AG04450 (cell line): ENCODE data around the gene C21orf58. TPM values are rescaled to one million over a fixed set of nuclear protein-coding genes. Genes with fewer than 3 reads are reported as not detected.

Experiments
- CTCF ChIA-PET: fragments of 300-600, 350-600 bp; formaldehyde crosslinking; extraction: SDS; loops from one replicate; lab custom pipeline; 2022; ENCODE audit warnings: antibody characterized with exemption, inconsistent platforms; lab: Charles Lee
- POLR2A ChIA-PET: fragments of 350-600 bp; formaldehyde crosslinking; extraction: SDS; loops from one replicate; lab custom pipeline; 2021; ENCODE audit warnings: antibody characterized with exemption, inconsistent platforms; lab: Yijun Ruan, JAX
- DNase-seq: peaks from one replicate; pipeline ENCODE4 v3.0.0-alpha.2; 2011; ENCODE audit warnings: low read depth, low spot score
- H3K27ac ChIP-seq: one replicate; pipeline ENCODE4 v1.5.1; 2012; ENCODE audit warnings: low read depth, low read length, control low read depth
- H3K27me3 ChIP-seq: one replicate; pipeline ENCODE4 v1.6.0; 2012; ENCODE audit warnings: low read length; ENCODE audit not compliant: control insufficient read depth, insufficient read depth
- H3K4me3 ChIP-seq: 2 replicates; pipeline ENCODE4 v1.5.1; 2011; ENCODE audit warnings: mild to moderate bottlenecking, low read depth, low read length, control low read depth
- H3K9me3 ChIP-seq: 2 replicates; pipeline ENCODE4 v1.5.1; 2012; ENCODE audit warnings: low read length; ENCODE audit not compliant: control insufficient read depth, insufficient read depth
- polyA plus RNA-seq: library from polyadenylated mRNA; depleted of rRNA; stranded (reverse); fragments of >200 nt; gene quantifications from 2 replicates; pipeline ENCODE4 v1.2.3, GENCODE V29; 2011; rRNA removed
- TF ChIP-seq, protein P1 (sequence below): IDR thresholded peaks from 2 replicates; pipeline ENCODE4 v1.5.1; 2011; ENCODE audit warnings: low read depth, low read length, control low read depth, inconsistent platforms

The C21orf58 gene
- polyA plus RNA-seq, 1 experiment: 1.2 TPM

DNA sequence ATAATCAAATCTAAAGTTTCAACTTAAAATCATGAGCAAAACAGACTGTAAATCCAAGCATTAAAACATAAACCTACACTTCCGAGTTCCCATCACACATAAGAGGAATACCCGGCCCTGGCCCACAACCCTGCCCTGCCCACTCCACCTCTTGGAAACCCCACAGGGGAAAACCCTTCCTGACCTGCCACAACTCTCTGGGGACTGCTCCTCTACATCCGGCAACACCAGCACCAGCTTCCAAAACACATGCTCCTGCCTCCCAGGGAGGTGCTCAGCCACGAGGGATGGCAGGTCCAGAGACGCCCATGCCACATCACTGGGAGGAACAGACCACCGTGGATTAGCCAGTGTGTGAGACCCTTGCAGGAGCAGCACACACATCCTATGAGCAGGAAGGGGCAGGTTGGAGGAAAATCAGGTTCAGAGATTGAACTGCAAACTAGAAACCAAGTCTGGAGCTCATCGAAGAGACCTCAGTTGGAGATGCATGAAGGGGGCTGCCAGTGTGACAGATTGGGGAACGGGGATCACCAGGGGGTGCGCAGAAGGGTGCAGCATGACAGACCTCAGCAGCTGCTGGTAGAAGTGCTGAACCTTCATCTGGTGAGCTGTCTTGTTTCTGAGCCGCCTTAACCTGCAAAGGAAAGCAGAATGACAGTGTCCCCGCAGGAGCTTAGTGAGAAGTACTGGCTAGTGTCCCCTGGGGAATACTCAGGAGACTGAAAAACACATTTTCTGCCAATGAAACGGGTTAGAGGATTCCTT is 69.3 kb downstream of the C21orf58 start:
- no peak overlapping the region for H3K4me3 ChIP-seq
- ChIA-PET CTCF (interaction anchor here (1.6 kb wide), 1 partner anchor 101 kb away, joined by 5 read pairs; no protein-coding TSS in a partner anchor), POLR2A (no interaction called here)
- no peaks in the 10 kb centered on the region for H3K27me3 ChIP-seq
- TF ChIP-seq, protein P1, sequence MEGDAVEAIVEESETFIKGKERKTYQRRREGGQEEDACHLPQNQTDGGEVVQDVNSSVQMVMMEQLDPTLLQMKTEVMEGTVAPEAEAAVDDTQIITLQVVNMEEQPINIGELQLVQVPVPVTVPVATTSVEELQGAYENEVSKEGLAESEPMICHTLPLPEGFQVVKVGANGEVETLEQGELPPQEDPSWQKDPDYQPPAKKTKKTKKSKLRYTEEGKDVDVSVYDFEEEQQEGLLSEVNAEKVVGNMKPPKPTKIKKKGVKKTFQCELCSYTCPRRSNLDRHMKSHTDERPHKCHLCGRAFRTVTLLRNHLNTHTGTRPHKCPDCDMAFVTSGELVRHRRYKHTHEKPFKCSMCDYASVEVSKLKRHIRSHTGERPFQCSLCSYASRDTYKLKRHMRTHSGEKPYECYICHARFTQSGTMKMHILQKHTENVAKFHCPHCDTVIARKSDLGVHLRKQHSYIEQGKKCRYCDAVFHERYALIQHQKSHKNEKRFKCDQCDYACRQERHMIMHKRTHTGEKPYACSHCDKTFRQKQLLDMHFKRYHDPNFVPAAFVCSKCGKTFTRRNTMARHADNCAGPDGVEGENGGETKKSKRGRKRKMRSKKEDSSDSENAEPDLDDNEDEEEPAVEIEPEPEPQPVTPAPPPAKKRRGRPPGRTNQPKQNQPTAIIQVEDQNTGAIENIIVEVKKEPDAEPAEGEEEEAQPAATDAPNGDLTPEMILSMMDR: no peak
- DNase-seq: no peak
- H3K9me3 ChIP-seq: no peaks in the 10 kb centered on the region
- H3K27ac ChIP-seq: no peak overlapping the region

DNA sequence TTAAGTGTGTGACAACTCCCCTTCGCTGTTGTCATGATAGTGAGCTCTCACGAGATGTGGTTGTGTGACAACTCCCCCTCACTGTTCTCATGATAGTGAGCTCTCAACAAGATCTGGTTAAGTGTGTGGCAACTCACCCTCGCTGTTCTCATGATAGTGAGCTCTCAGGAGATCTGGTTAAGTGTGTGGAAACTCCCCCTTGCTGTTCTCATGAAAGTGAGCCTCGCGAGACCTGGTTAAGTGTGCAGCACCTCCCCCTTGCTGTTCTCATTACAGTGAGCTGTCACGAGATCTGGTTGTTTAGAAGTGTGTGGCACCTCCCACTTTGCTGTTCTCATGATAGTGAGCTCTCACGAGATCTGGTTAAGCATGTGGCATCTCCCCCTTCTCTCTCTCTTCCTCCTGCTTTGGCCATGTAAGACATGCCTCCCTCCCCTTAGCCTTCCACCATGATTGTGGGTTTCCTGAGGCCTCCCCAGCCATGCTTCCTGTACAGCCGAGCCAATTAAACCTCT is 70.0 kb downstream of the C21orf58 start:
- Histone ChIP-seq H3K27me3 (no peaks in the 10 kb centered on the region), H3K4me3 (no peak overlapping the region), H3K27ac (no peak overlapping the region), H3K9me3 (no peaks in the 10 kb centered on the region)
- TF ChIP-seq, protein P1: no peak
- POLR2A ChIA-PET: no interaction called here
- no peak for DNase-seq
- CTCF ChIA-PET: interaction anchor here (1.6 kb wide), 2 partner anchors 101 to 110 kb away, joined by 5 to 8 read pairs; no protein-coding TSS in a partner anchor

DNA sequence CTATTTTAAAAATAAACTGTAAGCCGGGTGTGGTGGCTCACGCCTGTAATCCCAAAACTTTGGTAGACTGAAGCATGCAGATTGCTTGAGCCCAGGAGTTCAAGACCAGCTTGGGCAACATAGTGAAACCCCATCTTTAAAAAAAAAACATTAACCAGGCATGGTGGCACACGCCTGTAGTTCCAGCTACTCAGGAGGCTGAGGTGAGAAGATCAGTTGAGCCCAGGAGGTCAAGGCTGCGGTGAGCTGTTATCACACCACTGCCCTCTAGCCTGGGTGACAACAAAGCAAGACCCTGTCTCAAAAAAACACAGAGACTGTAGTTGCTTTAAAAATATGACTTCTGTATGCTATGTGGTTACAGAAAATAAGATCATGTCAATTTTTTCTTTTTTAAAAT is 70.8 kb downstream of the C21orf58 start:
- TF ChIP-seq, protein P1: no peak
- H3K27ac ChIP-seq: no peak overlapping the region
- H3K9me3 ChIP-seq: no peaks in the 10 kb centered on the region
- ChIA-PET POLR2A (no interaction called here), CTCF (interaction anchor here (1.6 kb wide), 1 partner anchor 109 kb away, joined by 8 read pairs; no protein-coding TSS in a partner anchor)
- no peaks in the 10 kb centered on the region for H3K27me3 ChIP-seq
- H3K4me3 ChIP-seq: no peak overlapping the region
- DNase-seq: no peak

Other genes with a start within 250 kb of the C21orf58 start
- gene COL6A2, start 225.8 kb downstream of the C21orf58 start, polyA plus RNA-seq: 454 and 676 TPM in 2 replicates
- gene FTCD, start 168.3 kb downstream of the C21orf58 start, polyA plus RNA-seq: not detected in 2 replicates
- gene SPATC1L, start 139.4 kb downstream of the C21orf58 start, polyA plus RNA-seq: 1.6 and 2.9 TPM in 2 replicates
- gene LSS, start 95.1 kb downstream of the C21orf58 start, polyA plus RNA-seq: 49.0 and 62.8 TPM in 2 replicates
- gene MCM3AP, start 38.3 kb downstream of the C21orf58 start, polyA plus RNA-seq: 41.5 and 43.7 TPM in 2 replicates
- gene YBEY, start 37.5 kb downstream of the C21orf58 start, polyA plus RNA-seq: 29.0 and 31.2 TPM in 2 replicates
- 8.5 and 8.8 TPM in 2 replicates for gene PCNT, start 286 bp upstream of the C21orf58 start, polyA plus RNA-seq
- 19.5 and 21.0 TPM in 2 replicates for gene DIP2A, start 135.0 kb upstream of the C21orf58 start, polyA plus RNA-seq